A673 (cell line): ENCODE data around the gene C9orf40. TPM values are rescaled to one million over a fixed set of nuclear protein-coding genes. Genes with fewer than 3 reads are reported as not detected.

Experiments
- BruUV-seq: library from RNA; stranded (reverse); fragments of 400-500 nt; replicated peaks from 2 replicates; lab custom pipeline; 2021; lab: Mats Ljungman, UMichigan
- CTCF ChIA-PET: fragments of 300-600 bp; sonication (Branson Sonifier 250); formaldehyde crosslinking; loops from one replicate; lab custom pipeline; 2022; ENCODE audit warnings: antibody characterized with exemption; lab: Charles Lee
- POLR2A ChIA-PET: fragments of 300-600 bp; sonication (Branson Sonifier 250); formaldehyde crosslinking; loops from one replicate; lab custom pipeline; 2022; ENCODE audit warnings: antibody characterized with exemption; ENCODE audit not compliant: low non-redundant PET; lab: Charles Lee
- DNase-seq: peaks from one replicate; pipeline ENCODE4 v3.0.0-alpha.2; 2015; ENCODE audit warnings: low spot score
- H3K27ac ChIP-seq: fragments of 200-600 bp; sonication (generic); 2 replicates; pipeline ENCODE4 v1.5.1; 2016; ENCODE audit warnings: mixed run types, low read depth, mild to moderate bottlenecking, mixed read lengths, antibody characterized with exemption, low read length; ENCODE audit not compliant: poor library complexity, severe bottlenecking
- H3K27me3 ChIP-seq: fragments of 200-600 bp; sonication (generic); replicated peaks from 2 replicates; pipeline ENCODE4 v1.6.1; 2017; ENCODE audit warnings: mixed run types, low read depth, mild to moderate bottlenecking, mixed read lengths, antibody characterized with exemption, low read length; ENCODE audit not compliant: insufficient read depth, poor library complexity
- H3K36me3 ChIP-seq: fragments of 200-600 bp; sonication (generic); 2 replicates; pipeline ENCODE4 v1.6.1; 2016; ENCODE audit warnings: mixed run types, mild to moderate bottlenecking, mixed read lengths, antibody characterized with exemption, low read length; ENCODE audit not compliant: insufficient read depth, poor library complexity, severe bottlenecking
- H3K4me1 ChIP-seq: fragments of 200-600 bp; sonication (generic); 2 replicates; pipeline ENCODE4 v1.6.1; 2017; ENCODE audit warnings: mixed run types, mild to moderate bottlenecking, mixed read lengths, antibody characterized with exemption, low read length; ENCODE audit not compliant: insufficient read depth, poor library complexity, severe bottlenecking
- H3K4me3 ChIP-seq: fragments of 200-600 bp; sonication (generic); 2 replicates; pipeline ENCODE4 v1.5.1; 2016; ENCODE audit warnings: low read depth, mixed run types, mild to moderate bottlenecking, mixed read lengths, low read length; ENCODE audit not compliant: poor library complexity, severe bottlenecking
- H3K9me3 ChIP-seq: fragments of 200-600 bp; sonication (generic); 2 replicates; pipeline ENCODE4 v1.6.1; 2016; ENCODE audit warnings: mixed run types, low read depth, mild to moderate bottlenecking, mixed read lengths, antibody characterized with exemption, low read length; ENCODE audit not compliant: poor library complexity, severe bottlenecking
- EZH2 ChIP-seq: fragments of 200-600 bp; sonication (generic); IDR thresholded peaks from 2 replicates; pipeline ENCODE4 v1.6.1; 2017; ENCODE audit warnings: borderline replicate concordance, low read depth, mild to moderate bottlenecking, mixed read lengths, antibody characterized with exemption, low read length; ENCODE audit not compliant: poor library complexity, severe bottlenecking
- intact Hi-C: fragments of 100-400 bp; cut with micrococcal nuclease; formaldehyde crosslinking; loops from one replicate; pipeline ENCODE4 v1.10.0; 2022; ENCODE audit not compliant: unreplicated experiment
- total RNA-seq: library from RNA; stranded (reverse); gene quantifications from 2 replicates; pipeline ENCODE4 v1.2.3, GENCODE V29; 2021
- TF ChIP-seq, protein P1 (sequence below): fragments of 300-800, 200-600 bp; sonication (generic); conservative IDR thresholded peaks from 2 replicates; pipeline ENCODE4 v1.5.1; 2017; ENCODE audit warnings: low read depth, mild to moderate bottlenecking, antibody characterized with exemption, low read length, moderate library complexity, mixed read lengths

The C9orf40 gene
- total RNA-seq, 1 experiment from 2014 or later: 16.8 TPM

DNA sequence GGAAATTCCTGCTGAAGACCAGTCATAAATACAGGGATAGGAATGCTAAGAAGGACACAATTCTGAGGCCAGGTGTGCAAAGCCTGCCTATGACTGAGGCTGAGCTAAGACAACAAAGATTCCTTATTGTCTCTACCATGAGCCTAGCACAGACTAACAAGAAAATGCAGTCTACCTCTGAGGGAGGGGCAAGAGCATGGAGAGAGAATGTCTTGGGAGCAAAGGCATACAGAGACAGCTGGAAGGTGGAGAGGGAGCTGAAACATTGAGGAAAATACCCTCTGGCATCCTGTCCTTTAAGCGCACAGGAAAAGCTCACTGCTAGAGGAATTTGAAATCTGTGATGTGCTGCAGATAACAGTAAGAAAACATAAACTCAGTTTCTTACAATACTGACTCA lies 8.8 kb upstream of the C9orf40 start:
- Histone ChIP-seq H3K27me3 (no peaks in the 10 kb centered on the region), H3K9me3 (peaks cover 4% of the 10 kb centered on the region), H3K4me3 (no peak overlapping the region), H3K4me1 (no peaks in the 10 kb centered on the region), H3K36me3 (no peaks in the 10 kb centered on the region), H3K27ac (no peak overlapping the region)
- CTCF ChIA-PET: no interaction called here
- BruUV-seq: no TSS peak
- TF ChIP-seq, protein P1, sequence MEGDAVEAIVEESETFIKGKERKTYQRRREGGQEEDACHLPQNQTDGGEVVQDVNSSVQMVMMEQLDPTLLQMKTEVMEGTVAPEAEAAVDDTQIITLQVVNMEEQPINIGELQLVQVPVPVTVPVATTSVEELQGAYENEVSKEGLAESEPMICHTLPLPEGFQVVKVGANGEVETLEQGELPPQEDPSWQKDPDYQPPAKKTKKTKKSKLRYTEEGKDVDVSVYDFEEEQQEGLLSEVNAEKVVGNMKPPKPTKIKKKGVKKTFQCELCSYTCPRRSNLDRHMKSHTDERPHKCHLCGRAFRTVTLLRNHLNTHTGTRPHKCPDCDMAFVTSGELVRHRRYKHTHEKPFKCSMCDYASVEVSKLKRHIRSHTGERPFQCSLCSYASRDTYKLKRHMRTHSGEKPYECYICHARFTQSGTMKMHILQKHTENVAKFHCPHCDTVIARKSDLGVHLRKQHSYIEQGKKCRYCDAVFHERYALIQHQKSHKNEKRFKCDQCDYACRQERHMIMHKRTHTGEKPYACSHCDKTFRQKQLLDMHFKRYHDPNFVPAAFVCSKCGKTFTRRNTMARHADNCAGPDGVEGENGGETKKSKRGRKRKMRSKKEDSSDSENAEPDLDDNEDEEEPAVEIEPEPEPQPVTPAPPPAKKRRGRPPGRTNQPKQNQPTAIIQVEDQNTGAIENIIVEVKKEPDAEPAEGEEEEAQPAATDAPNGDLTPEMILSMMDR: no peak
- TF ChIP-seq EZH2: no peak
- POLR2A ChIA-PET: no interaction called here
- intact Hi-C loops: no loop called here
- DNase-seq: no peak

DNA sequence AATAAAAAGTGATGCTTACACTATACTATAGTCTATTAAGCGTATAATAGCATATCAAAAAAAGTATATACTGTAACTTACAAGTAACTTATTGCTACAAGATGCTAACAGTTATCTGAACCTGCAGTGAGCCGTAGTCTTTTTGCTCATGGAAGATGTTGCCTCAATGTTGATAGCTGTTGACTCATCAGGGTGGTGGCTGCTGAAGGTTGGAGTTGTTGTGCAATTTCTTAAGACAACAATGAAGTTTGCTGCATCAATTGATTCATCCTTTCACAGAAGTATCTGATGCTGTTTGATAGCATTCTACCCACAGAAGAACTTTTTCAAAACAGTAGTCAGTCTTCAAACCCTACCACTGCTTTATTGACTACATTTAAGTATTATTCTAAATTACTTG lies 7.8 kb upstream of the C9orf40 start:
- ChIA-PET CTCF (no interaction called here), POLR2A (no interaction called here)
- no peaks in the 10 kb centered on the region for H3K4me1 ChIP-seq
- intact Hi-C loops: no loop called here
- no TSS peak for BruUV-seq
- TF ChIP-seq, protein P1: no peak
- no peak for TF ChIP-seq EZH2
- H3K27ac ChIP-seq: no peak overlapping the region
- H3K9me3 ChIP-seq: peaks cover 4% of the 10 kb centered on the region
- no peak overlapping the region for H3K4me3 ChIP-seq
- no peaks in the 10 kb centered on the region for H3K36me3 ChIP-seq
- DNase-seq: no peak
- H3K27me3 ChIP-seq: no peaks in the 10 kb centered on the region

DNA sequence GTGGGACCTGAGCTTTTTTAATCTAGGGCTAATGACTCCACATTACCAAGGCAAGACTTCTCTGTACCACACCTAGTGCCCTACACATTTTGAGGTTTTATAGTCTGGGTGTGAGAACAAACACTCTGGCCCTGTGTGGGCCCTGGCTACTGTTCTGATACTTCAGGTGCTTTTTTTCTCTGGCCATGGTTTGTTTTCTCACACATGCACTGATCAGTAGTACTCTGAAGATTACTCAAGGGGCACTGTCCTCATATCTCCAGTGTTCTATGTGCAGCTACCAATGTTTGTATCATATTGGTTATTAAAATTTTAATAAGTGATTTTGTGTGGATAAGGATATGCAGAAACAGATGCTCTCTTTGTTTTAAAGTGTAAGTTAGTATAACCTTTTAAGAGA lies 5.9 kb upstream of the C9orf40 start:
- BruUV-seq: no TSS peak

More for the DNA sequence above, 5.9 kb upstream of the C9orf40 start:
- intact Hi-C loops: loop anchor here (2.0 kb wide), 1 partner anchor 20 kb away; no protein-coding TSS in a partner anchor
- H3K4me1 ChIP-seq: no peaks in the 10 kb centered on the region
- no peak overlapping the region for H3K4me3 ChIP-seq
- no peaks in the 10 kb centered on the region for H3K36me3 ChIP-seq
- CTCF ChIA-PET: no interaction called here
- TF ChIP-seq, protein P1: no peak
- no peak for TF ChIP-seq EZH2
- no peak for DNase-seq
- H3K27ac ChIP-seq: no peak overlapping the region
- H3K27me3 ChIP-seq: no peaks in the 10 kb centered on the region
- peaks cover 4% of the 10 kb centered on the region for H3K9me3 ChIP-seq
- POLR2A ChIA-PET: no interaction called here
